ENCODE measurements around the gene KCNS3. TPM values are rescaled to one million over a fixed set of nuclear protein-coding genes. Genes with fewer than 3 reads are reported as not detected.

Gene KCNS3
- total RNA-seq, 1 donor from 2014 or later, result 1.6 TPM

DNA sequence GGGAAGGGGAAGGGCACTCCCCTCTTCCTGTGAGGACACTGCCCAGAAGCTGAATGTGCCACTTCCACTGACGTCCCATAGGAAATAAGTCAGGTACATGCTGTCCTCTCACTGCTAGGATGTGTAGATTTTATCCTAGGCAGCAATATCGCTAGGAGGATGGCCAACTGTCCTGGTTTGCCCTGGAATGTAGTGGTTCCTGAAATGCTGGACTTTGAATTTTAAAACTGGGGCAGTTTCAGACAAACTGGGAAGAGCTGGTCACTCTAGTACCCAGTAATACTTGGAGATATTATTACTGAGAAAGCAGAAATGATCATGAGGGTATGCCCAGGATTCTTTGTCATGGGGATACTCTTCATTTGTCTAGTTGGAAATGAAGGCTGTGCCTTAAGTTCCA lies 5.4 kb upstream of the KCNS3 start:
- FAIRE-seq (no peak), DNase-seq (ENCODE audit: low spot score in 2 of 2) (no peak)

GRCh38 chr2:17876590-17876989 lies 1.9 kb upstream of the KCNS3 start:
- FAIRE-seq, result no peak

DNA sequence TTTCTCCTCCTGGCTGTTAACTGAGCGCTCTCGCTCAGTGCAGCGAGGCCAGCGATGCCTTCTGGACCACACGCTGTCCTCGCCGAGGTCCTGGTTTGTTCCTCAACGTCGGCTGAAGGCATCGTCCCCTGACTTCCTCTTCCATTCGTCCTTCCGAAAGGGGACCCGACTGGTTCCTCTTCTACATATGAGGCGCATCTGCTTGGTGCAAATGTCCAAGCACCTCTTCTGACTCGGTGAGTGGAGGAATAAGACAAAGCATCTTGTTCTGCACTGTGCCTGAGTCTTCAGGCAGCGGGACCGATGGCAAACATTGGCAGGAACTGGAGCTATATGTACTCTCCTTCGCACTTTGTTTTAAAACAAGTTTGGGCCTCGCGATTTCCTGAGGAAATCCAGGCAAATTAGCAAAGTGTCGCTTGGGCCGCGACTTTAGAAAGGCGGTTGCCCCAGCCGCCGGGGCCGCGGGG lies 621 bp upstream of the KCNS3 start:
- no peak for FAIRE-seq
- DNase-seq (ENCODE audit: low spot score in 2 of 2), result peak; percentile 33 to 34

More at GRCh38 chr2:17876590-17876989, 1.9 kb upstream of the KCNS3 start:
- DNase-seq (ENCODE audit: low spot score in 2 of 2), result no peak

GRCh38 chr2:17879137-17879912 lies 858 bp downstream of the KCNS3 start:
- no peak for FAIRE-seq
- peak; percentile 61 to 62 for DNase-seq (ENCODE audit: low spot score in 2 of 2)

DNA sequence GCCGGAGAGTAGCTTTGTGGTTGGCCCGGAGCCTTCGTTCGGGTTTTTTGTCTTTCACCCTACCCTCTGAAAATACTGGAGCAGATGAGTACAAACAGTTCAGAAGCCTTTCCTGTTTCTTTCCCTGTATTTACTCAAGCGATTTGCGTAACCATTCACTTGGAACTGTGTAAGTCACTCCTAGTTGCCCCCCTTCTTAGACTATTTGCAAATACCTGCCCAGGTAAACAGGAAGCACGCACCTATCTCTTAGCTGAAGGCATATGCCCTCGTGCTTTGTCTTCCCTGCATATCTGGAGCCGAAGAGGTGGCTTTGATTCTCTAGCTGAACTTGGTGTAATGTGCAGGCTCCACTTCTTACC lies 1.4 kb downstream of the KCNS3 start:
- no peak for FAIRE-seq
- DNase-seq (ENCODE audit: low spot score in 2 of 2), result no peak

DNA sequence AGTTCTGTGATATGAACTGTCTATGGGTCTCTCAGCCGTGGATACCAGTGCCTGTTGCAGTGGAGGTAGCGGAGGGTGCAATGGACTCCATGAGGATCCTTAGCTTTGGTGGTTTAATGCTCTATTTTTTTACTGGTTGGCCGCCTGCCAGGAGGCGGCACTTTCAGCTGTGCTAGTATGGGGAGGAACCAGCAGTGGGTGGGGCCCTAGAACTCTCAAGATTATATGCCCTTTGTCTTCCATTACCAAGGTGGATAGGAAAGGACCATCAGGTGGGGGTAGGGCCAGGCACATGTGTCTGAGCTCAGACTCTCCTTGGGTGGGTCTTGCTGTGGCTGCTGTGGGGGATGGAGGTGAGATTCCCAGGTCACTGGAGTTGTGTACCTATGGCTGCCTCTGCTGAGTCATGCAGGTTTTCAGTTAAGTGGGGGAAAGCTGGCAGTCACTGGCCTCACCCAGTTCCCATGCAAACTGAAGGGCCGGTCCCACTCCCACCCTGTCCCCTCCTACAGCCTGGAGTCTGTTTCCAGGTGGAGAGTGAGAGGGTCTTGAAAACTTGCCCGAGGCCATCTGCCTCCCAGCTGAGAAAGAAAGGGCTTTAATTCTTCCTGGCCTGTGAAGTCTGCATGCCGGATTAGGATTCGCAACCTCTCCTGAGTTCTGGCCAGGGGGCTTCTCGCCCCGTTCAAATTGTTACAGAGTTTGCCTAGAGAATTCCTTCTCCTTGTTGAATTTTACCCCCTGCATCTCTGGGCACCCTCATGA lies 14.5 kb downstream of the KCNS3 start:
- no peak for FAIRE-seq
- no peak for DNase-seq (ENCODE audit: low spot score in 2 of 2)

GRCh38 chr2:17894005-17894404 lies 15.5 kb downstream of the KCNS3 start:
- FAIRE-seq, result no peak
- DNase-seq (ENCODE audit: low spot score in 2 of 2), result no peak

GRCh38 chr2:17894556-17894955 lies 16.1 kb downstream of the KCNS3 start:
- DNase-seq (ENCODE audit: low spot score in 2 of 2) (no peak), FAIRE-seq (no peak)

DNA sequence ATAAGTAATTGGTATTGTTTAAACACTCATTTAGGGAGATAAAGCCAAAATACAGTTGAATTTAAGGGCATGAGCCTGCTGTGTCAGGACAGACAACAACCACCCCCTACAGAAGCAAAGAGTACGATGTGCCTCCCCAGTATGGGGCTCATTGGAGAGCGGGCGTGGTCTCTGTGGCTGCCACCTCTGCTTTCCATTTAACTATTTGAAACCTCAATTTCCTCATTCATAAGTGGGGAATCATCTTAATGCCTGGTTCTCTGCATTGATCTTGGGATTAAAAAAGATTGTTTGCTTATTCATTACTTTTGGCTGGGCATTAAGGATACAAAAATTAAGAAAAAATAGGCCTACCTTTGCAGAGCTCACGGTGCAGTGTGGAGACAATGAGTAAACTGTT lies 21.4 kb downstream of the KCNS3 start:
- no peak for FAIRE-seq

DNA sequence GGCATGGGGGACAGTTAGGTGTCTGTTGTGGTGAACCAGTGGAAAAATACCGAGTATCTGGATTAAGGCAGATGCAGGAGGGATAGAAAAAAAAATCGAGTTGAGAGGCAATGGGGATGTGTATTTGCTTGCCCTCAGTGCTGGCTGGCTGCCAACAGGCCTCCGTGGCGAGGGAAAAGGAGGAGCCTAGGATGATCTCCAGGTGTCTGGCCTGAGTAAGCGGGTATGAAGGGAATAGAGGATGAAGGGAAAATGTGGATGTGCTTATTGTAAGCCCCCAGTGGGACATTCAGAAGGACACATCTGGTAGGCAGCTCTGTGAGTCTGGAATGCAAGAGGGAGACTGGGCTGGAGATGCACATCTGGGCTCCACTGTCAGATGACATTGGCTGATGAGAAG lies 22.8 kb downstream of the KCNS3 start:
- no peak for DNase-seq (ENCODE audit: low spot score in 2 of 2)
- no peak for FAIRE-seq

More for the DNA sequence above, 21.4 kb downstream of the KCNS3 start:
- DNase-seq (ENCODE audit: low spot score in 2 of 2), result no peak

DNA sequence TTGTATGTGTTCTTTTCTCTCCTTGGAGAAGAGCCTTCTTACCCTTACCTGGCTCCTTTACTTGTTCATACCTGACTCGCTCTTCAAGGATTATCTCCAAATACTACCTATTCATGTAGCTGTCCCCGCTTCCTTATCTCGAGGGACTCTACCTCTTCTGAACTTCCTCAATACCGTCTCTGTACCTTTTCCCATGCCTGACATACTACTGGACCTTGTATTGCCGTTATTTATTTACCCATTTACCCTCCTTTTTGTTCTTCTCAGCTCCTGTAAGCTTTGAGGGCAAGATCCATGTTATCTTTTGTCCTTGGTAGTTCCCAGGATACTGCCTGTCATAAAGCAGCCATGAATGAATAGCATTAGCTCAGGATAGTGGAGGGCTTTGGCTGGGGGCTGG lies 32.5 kb downstream of the KCNS3 start:
- FAIRE-seq, result no peak
- no peak for DNase-seq (ENCODE audit: low spot score in 2 of 2)

DNA sequence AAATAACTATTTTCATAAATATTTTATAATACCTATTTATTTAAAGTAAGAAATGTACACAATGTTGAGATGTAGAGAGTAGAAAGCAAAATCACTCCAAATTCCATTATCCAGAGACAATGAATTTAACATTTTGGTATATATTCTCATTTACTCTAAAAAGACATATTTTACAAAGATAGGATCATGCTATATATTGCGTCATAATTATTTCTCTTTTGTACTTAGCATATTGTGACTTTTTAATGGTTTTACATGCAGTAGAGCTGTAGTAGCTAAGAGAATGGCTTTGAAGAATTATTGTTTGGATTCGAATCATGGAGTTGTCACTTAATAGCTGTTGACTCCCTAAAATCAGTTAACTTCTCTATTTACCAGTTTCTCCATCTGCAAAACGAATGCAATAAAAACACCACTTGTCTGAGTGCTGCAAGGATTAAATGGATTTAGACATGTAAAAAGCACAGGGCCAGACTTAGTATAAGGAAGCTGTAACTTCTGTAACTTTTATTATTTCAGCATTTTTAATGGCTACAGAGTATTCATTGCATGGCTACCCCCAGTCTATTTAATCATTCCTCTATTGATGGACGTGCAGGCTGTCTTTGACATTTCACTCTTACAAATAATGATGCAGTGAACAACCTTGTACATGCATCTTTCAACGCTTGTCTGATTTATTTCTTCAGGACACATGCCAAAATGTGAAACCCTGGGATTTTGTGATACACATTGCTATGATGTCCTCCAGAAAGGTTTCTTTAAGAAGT lies 33.2 kb downstream of the KCNS3 start:
- FAIRE-seq (no peak), DNase-seq (ENCODE audit: low spot score in 2 of 2) (no peak)

GRCh38 chr2:17912266-17912691 lies 33.8 kb downstream of the KCNS3 start:
- FAIRE-seq, result no peak

GRCh38 chr2:17915099-17915498 lies 36.6 kb downstream of the KCNS3 start:
- no peak for DNase-seq (ENCODE audit: low spot score in 2 of 2)
- no peak for FAIRE-seq

More at GRCh38 chr2:17912266-17912691, 33.8 kb downstream of the KCNS3 start:
- DNase-seq (ENCODE audit: low spot score in 2 of 2), result no peak

DNA sequence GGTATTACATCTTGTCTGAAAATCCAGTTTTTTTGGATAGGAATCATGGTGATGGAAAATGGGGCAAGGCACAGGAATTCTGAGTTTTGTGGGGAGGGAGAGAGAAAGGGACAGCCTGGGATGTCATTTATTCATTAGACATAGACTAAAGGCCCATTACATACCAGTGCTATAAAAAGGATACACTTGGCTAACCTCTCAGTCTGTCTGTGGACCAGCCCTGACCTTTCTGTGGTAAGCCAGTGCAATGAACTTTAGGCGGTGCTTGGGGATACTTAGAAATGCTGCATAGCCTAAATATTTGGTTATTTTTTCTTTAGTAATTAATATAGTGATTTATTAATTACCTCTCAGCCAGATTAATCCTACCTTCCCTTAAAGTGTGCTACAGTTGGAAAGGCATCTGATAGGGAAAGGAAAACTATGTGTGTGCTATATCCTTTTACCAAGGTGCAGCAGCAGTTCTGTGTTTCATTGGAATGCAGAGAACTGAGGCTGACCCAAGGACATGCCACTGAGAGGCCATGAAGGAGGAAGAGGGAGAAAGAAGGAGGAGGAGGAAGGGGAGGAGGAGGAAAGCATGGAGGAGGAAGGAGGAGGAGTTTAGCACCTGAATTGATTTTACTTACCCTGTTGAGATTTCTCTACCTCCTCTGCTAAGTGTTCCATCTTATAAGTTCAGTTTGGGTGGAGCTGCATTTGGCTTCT lies 37.5 kb downstream of the KCNS3 start:
- no peak for FAIRE-seq
- DNase-seq (ENCODE audit: low spot score in 2 of 2), result no peak

GRCh38 chr2:17916584-17916983 lies 38.1 kb downstream of the KCNS3 start:
- DNase-seq (ENCODE audit: low spot score in 2 of 2) (no peak), FAIRE-seq (no peak)

DNA sequence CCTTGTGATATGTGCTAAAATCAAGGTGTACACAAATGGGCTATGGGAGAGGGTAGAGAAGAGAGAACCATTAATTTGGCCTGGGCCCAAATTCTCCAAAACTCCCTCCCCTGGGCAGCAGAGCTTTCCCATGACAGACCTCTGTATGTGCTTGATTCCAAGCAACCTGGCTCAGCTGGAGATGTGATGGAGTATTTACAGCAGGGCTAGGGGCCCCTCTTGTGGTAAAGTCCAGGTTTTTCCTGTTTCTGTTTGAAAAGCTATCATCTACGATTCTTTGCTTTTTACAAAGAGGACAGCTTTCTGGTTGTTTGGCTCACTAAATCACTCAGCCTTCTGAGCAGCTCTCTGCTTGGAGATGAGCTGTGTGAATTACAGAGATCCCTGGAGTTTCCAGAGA lies 40.3 kb downstream of the KCNS3 start:
- DNase-seq (ENCODE audit: low spot score in 2 of 2) (no peak), FAIRE-seq (no peak)

DNA sequence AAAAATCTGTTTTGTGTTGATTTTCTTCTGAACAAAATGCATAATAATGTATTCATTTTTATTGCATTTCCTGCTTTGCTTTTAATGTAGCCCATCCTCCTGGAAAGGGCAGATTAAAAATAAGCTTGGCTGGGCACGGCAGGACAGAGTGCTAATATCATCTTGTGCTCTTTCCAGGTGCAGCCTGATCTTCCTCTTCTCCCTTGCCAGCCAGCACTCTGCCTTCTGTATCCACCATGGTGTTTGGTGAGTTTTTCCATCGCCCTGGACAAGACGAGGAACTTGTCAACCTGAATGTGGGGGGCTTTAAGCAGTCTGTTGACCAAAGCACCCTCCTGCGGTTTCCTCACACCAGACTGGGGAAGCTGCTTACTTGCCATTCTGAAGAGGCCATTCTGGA lies 52.3 kb downstream of the KCNS3 start:
- DNase-seq (ENCODE audit: low spot score in 2 of 2) (no peak), FAIRE-seq (no peak)

DNA sequence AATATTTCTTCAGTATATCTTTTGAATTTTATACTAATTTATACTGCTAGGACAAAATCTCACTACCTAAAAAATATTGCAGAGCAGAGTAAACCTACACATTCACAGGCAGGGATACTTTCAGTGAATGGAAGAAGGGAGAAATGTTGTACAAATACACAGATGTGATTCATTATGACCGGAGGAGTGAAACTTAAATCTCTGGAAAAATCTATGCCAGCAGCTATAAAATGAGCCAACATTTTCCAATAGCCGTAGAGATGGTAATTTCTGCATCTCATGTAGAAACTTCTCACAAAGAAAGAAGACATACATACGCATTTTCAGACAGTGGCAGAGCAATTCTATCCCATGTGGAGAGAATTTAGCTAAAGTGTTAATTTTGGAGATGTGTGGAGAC lies 54.8 kb downstream of the KCNS3 start:
- DNase-seq (ENCODE audit: low spot score in 2 of 2) (no peak), FAIRE-seq (no peak)

DNA sequence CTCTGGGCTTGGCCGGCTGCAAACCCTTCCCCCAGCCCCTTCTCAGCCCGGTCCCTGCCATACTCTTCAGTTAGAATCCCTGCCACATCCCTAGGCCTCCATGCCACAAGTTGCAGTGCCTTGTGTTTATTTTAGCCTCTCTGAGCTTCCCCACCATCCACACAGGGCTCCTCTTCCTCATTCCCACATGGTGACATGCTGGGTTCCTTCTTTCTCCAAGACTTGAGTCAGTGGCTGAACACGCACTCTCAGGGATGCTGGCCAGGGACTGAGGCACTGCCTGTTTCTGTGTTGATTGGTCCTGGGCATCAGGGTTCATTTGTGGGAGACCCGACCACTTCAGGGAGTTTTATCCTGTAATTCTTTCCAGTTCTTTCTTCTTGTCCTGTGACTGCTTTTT lies 56.3 kb downstream of the KCNS3 start:
- FAIRE-seq, result no peak
- DNase-seq (ENCODE audit: low spot score in 2 of 2), result no peak

Data from frontal cortex (tissue), 4 donors.